Endothelial cell of umbilical vein (primary cell): ENCODE measurements around the gene P2RX4. TPM values are rescaled to one million over a fixed set of nuclear protein-coding genes. Genes with fewer than 3 reads are reported as not detected.

Experiments
- BruUV-seq: library from RNA; stranded (reverse); fragments of 400-500 nt; replicated peaks from 2 replicates; lab custom pipeline; 2021; lab: Mats Ljungman, UMichigan
- CTCF ChIA-PET: fragments of 300-600, 350-600 bp; sonication (Branson Sonifier 250); formaldehyde crosslinking; loops from one replicate; lab custom pipeline; 2021; ENCODE audit warnings: antibody characterized with exemption, inconsistent platforms; lab: Charles Lee
- POLR2A ChIA-PET: fragments of 300-600, 350-600 bp; sonication (Branson Sonifier 250); formaldehyde crosslinking; loops from one replicate; lab custom pipeline; 2021; ENCODE audit warnings: antibody characterized with exemption, inconsistent platforms; lab: Charles Lee
- DNase-seq: peaks from one replicate; pipeline ENCODE4 v3.0.0-alpha.2; 2011; ENCODE audit warnings: low read depth, low spot score
- FAIRE-seq: peaks from 2 replicates; lab custom pipeline; 2011; peaks lifted over from hg19 to GRCh38; lab: Jason Lieb, UNC
- H2AFZ ChIP-seq: 2 replicates; pipeline ENCODE4 v1.6.0; 2012; ENCODE audit warnings: low read depth, low read length, control low read depth, inconsistent platforms
- H3K27ac ChIP-seq: 2 replicates; pipeline ENCODE4 v1.5.1; 2011; ENCODE audit warnings: low read depth, mild to moderate bottlenecking, control low read depth, low read length, moderate library complexity; ENCODE audit not compliant: insufficient read depth
- H3K27me3 ChIP-seq, 2 experiments: 2 replicates each; pipeline versions ENCODE4 v1.6.0 to v1.6.1; 2011; ENCODE audit warnings: low read length in 2 of 2, mixed read lengths in 1 of 2; ENCODE audit not compliant: control insufficient read depth in 2 of 2, insufficient read depth in 2 of 2
- H3K36me3 ChIP-seq, 2 experiments: 2 replicates in 1 of 2; 3 replicates in 1 of 2; pipeline ENCODE4 v1.5.1; 2011; ENCODE audit warnings: low read length in 2 of 2, mild to moderate bottlenecking in 1 of 2, moderate library complexity in 1 of 2; ENCODE audit not compliant: control insufficient read depth in 2 of 2, insufficient read depth in 2 of 2; ENCODE audit errors: extremely low read depth in 1 of 2
- H3K4me1 ChIP-seq: 3 replicates; pipeline ENCODE4 v1.5.1; 2011; ENCODE audit warnings: mild to moderate bottlenecking, low read length; ENCODE audit not compliant: control insufficient read depth, insufficient read depth; ENCODE audit errors: extremely low read depth
- H3K4me2 ChIP-seq: 2 replicates; pipeline ENCODE4 v1.6.1; 2011; ENCODE audit warnings: low read length, control low read depth, mixed read lengths; ENCODE audit not compliant: insufficient read depth
- H3K4me3 ChIP-seq, 3 experiments: fragments of 200-600 bp in 1 of 3; sonication (generic), shearing (Covaris generic) in 1 of 3; replicated peaks in 1 of 3; 2 replicates each; pipeline ENCODE4 v1.5.1; 2011 to 2016; ENCODE audit warnings: control low read depth in 3 of 3, low read length in 3 of 3, mild to moderate bottlenecking in 2 of 3, inconsistent platforms in 1 of 3, low read depth in 1 of 3, moderate library complexity in 1 of 3; ENCODE audit not compliant: insufficient read depth in 1 of 3
- H3K79me2 ChIP-seq: 2 replicates; pipeline ENCODE4 v1.6.0; 2012; ENCODE audit warnings: low read length, inconsistent platforms; ENCODE audit not compliant: control insufficient read depth, insufficient read depth
- H3K9ac ChIP-seq: replicated peaks from 2 replicates; pipeline ENCODE3; 2011; ENCODE audit warnings: low read length, control low read depth; ENCODE audit not compliant: insufficient read depth; ENCODE audit errors: extremely low read depth
- H3K9me1 ChIP-seq: replicated peaks from 3 replicates; pipeline ENCODE4 v1.6.0; 2011; ENCODE audit warnings: mild to moderate bottlenecking, low read length; ENCODE audit not compliant: control insufficient read depth, insufficient read depth; ENCODE audit errors: extremely low read depth
- H3K9me3 ChIP-seq: replicated peaks from 2 replicates; pipeline ENCODE4 v1.5.1; 2012; ENCODE audit warnings: low read length, inconsistent platforms; ENCODE audit not compliant: control insufficient read depth, insufficient read depth
- H4K20me1 ChIP-seq: replicated peaks from 2 replicates; pipeline ENCODE3; 2011; ENCODE audit warnings: mild to moderate bottlenecking, low read length; ENCODE audit not compliant: control insufficient read depth, insufficient read depth; ENCODE audit errors: extremely low read depth
- CTCF ChIP-seq, 2 donors: IDR thresholded peaks; 1 replicate in 1 of 2; 2 replicates in 1 of 2; pipeline ENCODE4 v1.5.1; 2011; ENCODE audit warnings: low read length in 2 of 2, mild to moderate bottlenecking in 2 of 2, moderate library complexity in 2 of 2, control low read depth in 1 of 2, inconsistent platforms in 1 of 2, low read depth in 1 of 2; ENCODE audit not compliant: insufficient read depth in 1 of 2; ENCODE audit errors: extremely low read depth in 1 of 2
- EZH2 ChIP-seq: IDR thresholded peaks from 2 replicates; pipeline ENCODE4 v1.6.1; 2012; ENCODE audit warnings: borderline replicate concordance, low read depth, mild to moderate bottlenecking, moderate library complexity, low read length, inconsistent platforms; ENCODE audit not compliant: severe bottlenecking
- FOS ChIP-seq: IDR thresholded peaks from 2 replicates; pipeline ENCODE4 v1.6.1; 2011; ENCODE audit warnings: mild to moderate bottlenecking, low read length, moderate library complexity, borderline replicate concordance; ENCODE audit not compliant: insufficient read depth
- GATA2 ChIP-seq: IDR thresholded peaks from 2 replicates; pipeline ENCODE4 v1.7.0; 2011; ENCODE audit warnings: low read depth, mild to moderate bottlenecking, moderate library complexity, mixed read lengths, low read length; ENCODE audit not compliant: insufficient read length, insufficient read depth
- JUN ChIP-seq: IDR thresholded peaks from 2 replicates; pipeline ENCODE4 v1.6.1; 2011; ENCODE audit warnings: borderline replicate concordance, low read depth; ENCODE audit not compliant: insufficient read length, insufficient read depth
- MYC ChIP-seq: IDR thresholded peaks from one replicate; pipeline ENCODE4 v1.6.1; 2011; ENCODE audit warnings: mild to moderate bottlenecking, low read depth, low read length
- POLR2A ChIP-seq: IDR thresholded peaks from 2 replicates; pipeline ENCODE4 v1.6.1; 2012; ENCODE audit warnings: low read depth, mild to moderate bottlenecking, control low read depth, low read length
- POLR2AphosphoS5 ChIP-seq: IDR thresholded peaks from 2 replicates; pipeline ENCODE4 v1.6.1; 2012; ENCODE audit warnings: low read depth, mild to moderate bottlenecking, control low read depth, low read length, moderate library complexity; ENCODE audit not compliant: insufficient read depth
- dilution Hi-C: fragments of 300-500 bp; cut with MboI; formaldehyde crosslinking; loops from one replicate; pipeline ENCODE4 v1.15.0; 2019; ENCODE audit warnings: low sequenced_read_pairs; ENCODE audit not compliant: extremely low pct_ligation_motif_present
- intact Hi-C: fragments of 100-400 bp; cut with micrococcal nuclease; formaldehyde crosslinking; loops from one replicate; pipeline ENCODE4 v1.10.0; 2022
- polyA plus RNA-seq, 4 experiments: library from polyadenylated mRNA; depleted of rRNA in 3 of 4; stranded (reverse) in 3 of 4; unstranded in 1 of 4; fragments of >200 nt; gene quantifications; 2 replicates each; pipeline versions ENCODE4 v1.2.1 to v1.2.3, GENCODE V29; 2011 to 2012; ENCODE audit warnings: missing spikeins in 1 of 4
- total RNA-seq: library from RNA; stranded (reverse); gene quantifications from 2 replicates; pipeline ENCODE4 v1.2.3, GENCODE V29; 2021
- TF ChIP-seq, protein P1 (sequence below): IDR thresholded peaks from 2 replicates; pipeline ENCODE4 v1.6.1; 2011; ENCODE audit not compliant: insufficient read depth, insufficient read length

The P2RX4 gene
- total and polyA plus RNA-seq, 2 donors (not counting 3 experiments of a cell fraction or from before 2014, with no cell fraction given): 92.8 to 116 TPM

DNA sequence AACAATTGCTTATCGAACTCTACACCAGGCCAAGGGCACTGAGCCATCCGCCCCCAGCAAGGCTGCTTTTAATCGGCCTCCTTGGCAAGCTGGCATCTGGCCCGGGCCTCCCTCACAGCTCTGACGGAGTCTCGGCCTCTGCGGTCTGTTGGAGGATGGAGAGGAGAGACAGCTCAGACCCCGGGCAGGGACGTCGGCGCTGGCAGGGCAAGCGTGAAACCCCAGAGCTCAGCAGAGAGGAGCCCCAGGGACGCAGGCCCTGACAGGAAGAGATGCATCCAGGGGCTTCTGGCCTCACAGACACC lies 69.1 kb downstream of the P2RX4 start:
- H2AFZ ChIP-seq: no peak overlapping the region
- CTCF ChIA-PET: interaction anchor here (0.6 to 1.2 kb wide), 4 partner anchors 9 to 335 kb away, joined by 3 to 7 read pairs (median 4); no protein-coding TSS in a partner anchor
- H4K20me1 ChIP-seq: no peaks in the 10 kb centered on the region
- no peak overlapping the region for H3K4me2 ChIP-seq
- FAIRE-seq (no peak), DNase-seq (no peak)
- no TSS peak for BruUV-seq
- peak overlapping the region; percentile 65 for H3K27ac ChIP-seq
- no peak overlapping the region for H3K4me3 ChIP-seq
- H3K9me1 ChIP-seq: no peaks in the 10 kb centered on the region
- POLR2A ChIA-PET: no interaction called here
- intact Hi-C loops (loop anchor here (1.0 to 2.0 kb wide), 2 partner anchors 17 to 48 kb away; partner anchors contain the start of gene CAMKK2), dilution Hi-C loops (no loop called here)
- H3K27me3 ChIP-seq: no peaks in the 10 kb centered on the region
- H3K4me1 ChIP-seq: peaks cover 25% of the 10 kb centered on the region
- H3K9me3 ChIP-seq: no peaks in the 10 kb centered on the region
- H3K9ac ChIP-seq: no peak overlapping the region
- TF ChIP-seq POLR2A (no peak), GATA2 (no peak), CTCF (IDR thresholded peaks at IDR 0.05; ENCODE audit: extremely low read depth in 1 of 2, insufficient read depth in 1 of 2, low read depth in 1 of 2, low read length in 2 of 2) (no peak), FOS (no peak), MYC (no peak), POLR2AphosphoS5 (no peak), JUN (no peak), EZH2 (no peak)
- TF ChIP-seq, protein P1, sequence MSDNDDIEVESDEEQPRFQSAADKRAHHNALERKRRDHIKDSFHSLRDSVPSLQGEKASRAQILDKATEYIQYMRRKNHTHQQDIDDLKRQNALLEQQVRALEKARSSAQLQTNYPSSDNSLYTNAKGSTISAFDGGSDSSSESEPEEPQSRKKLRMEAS: no peak
- H3K36me3 ChIP-seq: peaks cover 0 to 4% of the 10 kb centered on the region in 2 experiments
- peaks cover 12% of the 10 kb centered on the region for H3K79me2 ChIP-seq
